ENCODE data around the gene KRT4. TPM values are rescaled to one million over a fixed set of nuclear protein-coding genes. Genes with fewer than 3 reads are reported as not detected.

Gene KRT4
- total RNA-seq, 1 donor from 2014 or later = not detected

DNA sequence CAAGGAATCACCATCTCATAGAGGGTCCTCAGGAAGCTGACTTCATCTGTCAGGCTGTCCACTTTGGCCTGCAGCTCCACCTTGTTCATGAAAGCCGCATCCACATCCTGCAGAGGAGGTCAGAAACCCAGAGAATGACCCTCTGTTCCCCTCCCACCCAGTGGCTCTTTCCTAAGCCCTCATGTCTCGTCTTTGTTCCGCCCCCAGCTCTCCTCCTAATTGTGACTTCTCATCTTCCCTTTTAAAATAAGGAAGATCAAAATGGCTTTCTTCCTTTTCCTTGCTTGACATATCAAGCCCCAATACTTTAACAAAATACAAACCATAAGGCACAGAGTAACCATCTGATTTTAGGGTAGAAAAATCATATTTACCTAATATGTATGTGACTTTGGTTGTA lies 41.1 kb downstream of the KRT4 start:
- Histone ChIP-seq H3K27ac (no peak overlapping the region), H3K4me1 (no peaks in the 10 kb centered on the region), H2AFZ (replicated peaks) (no peak overlapping the region), H3K4me3 (no peak overlapping the region), H3K9me3 (ENCODE audit: low read depth) (no peaks in the 10 kb centered on the region), H3K4me2 (no peak overlapping the region), H3F3A (ENCODE audit: low read depth) (no peaks in the 10 kb centered on the region), H3K36me3 (no peaks in the 10 kb centered on the region), H3K9ac (no peak overlapping the region), H3K79me2 (ENCODE audit: low read depth) (no peaks in the 10 kb centered on the region), H4K20me1 (ENCODE audit: low read depth) (no peaks in the 10 kb centered on the region), H3K27me3 (no peaks in the 10 kb centered on the region)
- Mint-ChIP-seq H3K4me1 (no peaks in the 10 kb centered on the region), H3K27me3 (ENCODE audit: insufficient read depth, low read depth) (peaks cover 4% of the 10 kb centered on the region), H3K9me3 (peaks cover 2% of the 10 kb centered on the region), H3K36me3 (no peaks in the 10 kb centered on the region), H3K4me3 (no peak overlapping the region), H3K27ac (no peak overlapping the region)
- DNase-seq (ENCODE audit: low spot score) = no peak
- TF ChIP-seq CTCF (IDR thresholded peaks at IDR 0.05) (no peak), EZH2 (IDR thresholded peaks at IDR 0.05) (no peak), EZH2phosphoT487 (IDR thresholded peaks at IDR 0.05) (no peak)

- Mint-ChIP-seq H3K36me3 (no peaks in the 10 kb centered on the region), H3K27ac (no peak overlapping the region), H3K9me3 (peaks cover 2% of the 10 kb centered on the region), H3K4me3 (no peak overlapping the region), H3K4me1 (no peaks in the 10 kb centered on the region), H3K27me3 (ENCODE audit: insufficient read depth, low read depth) (peaks cover 6% of the 10 kb centered on the region)
- Histone ChIP-seq H4K20me1 (ENCODE audit: low read depth) (no peaks in the 10 kb centered on the region), H3K4me1 (no peaks in the 10 kb centered on the region), H3K79me2 (ENCODE audit: low read depth) (no peaks in the 10 kb centered on the region), H3K4me2 (no peak overlapping the region), H2AFZ (replicated peaks) (no peak overlapping the region), H3K4me3 (no peak overlapping the region), H3K9me3 (ENCODE audit: low read depth) (no peaks in the 10 kb centered on the region), H3K27me3 (no peaks in the 10 kb centered on the region), H3K36me3 (no peaks in the 10 kb centered on the region), H3K9ac (no peak overlapping the region), H3K27ac (no peak overlapping the region), H3F3A (ENCODE audit: low read depth) (no peaks in the 10 kb centered on the region)
- DNase-seq (ENCODE audit: low spot score) = no peak
- TF ChIP-seq EZH2 (IDR thresholded peaks at IDR 0.05) = no peak
- TF ChIP-seq CTCF (IDR thresholded peaks at IDR 0.05) = no peak
- TF ChIP-seq EZH2phosphoT487 (IDR thresholded peaks at IDR 0.05) = no peak
Measured at GRCh38 chr12:52772188-52772587, 41.7 kb downstream of the KRT4 start.

DNA sequence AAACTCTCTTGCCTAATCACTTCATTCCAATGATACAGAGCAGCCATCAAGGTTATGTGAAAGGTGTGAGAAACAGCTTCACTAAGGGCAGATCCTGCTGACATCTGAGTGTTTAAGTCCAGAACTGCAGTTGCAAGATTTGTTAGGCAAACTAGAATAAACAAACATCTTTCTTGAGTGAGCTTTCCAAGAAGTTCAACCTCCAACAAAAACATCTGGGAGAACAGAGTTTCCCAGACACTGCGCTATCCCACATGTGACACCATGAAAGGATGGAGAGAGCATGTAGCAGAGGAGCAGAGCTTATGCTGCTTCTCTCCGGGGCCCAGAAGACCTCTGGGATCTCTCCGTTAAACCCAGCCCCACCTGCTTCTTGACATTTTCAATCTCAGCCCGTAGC lies 42.4 kb downstream of the KRT4 start:
- Histone ChIP-seq H3K27ac (no peak overlapping the region), H2AFZ (replicated peaks) (no peak overlapping the region), H3F3A (ENCODE audit: low read depth) (no peaks in the 10 kb centered on the region), H4K20me1 (ENCODE audit: low read depth) (no peaks in the 10 kb centered on the region), H3K4me3 (no peak overlapping the region), H3K9me3 (ENCODE audit: low read depth) (no peaks in the 10 kb centered on the region), H3K79me2 (ENCODE audit: low read depth) (no peaks in the 10 kb centered on the region), H3K27me3 (no peaks in the 10 kb centered on the region), H3K9ac (no peak overlapping the region), H3K4me2 (no peak overlapping the region), H3K36me3 (no peaks in the 10 kb centered on the region), H3K4me1 (no peaks in the 10 kb centered on the region)
- TF ChIP-seq EZH2phosphoT487 (IDR thresholded peaks at IDR 0.05) (no peak), EZH2 (IDR thresholded peaks at IDR 0.05) (no peak), CTCF (IDR thresholded peaks at IDR 0.05) (no peak)
- H3K36me3 Mint-ChIP-seq = no peaks in the 10 kb centered on the region
- DNase-seq (ENCODE audit: low spot score) = no peak
- no peak overlapping the region for H3K4me3 Mint-ChIP-seq
- peaks cover 2% of the 10 kb centered on the region for H3K9me3 Mint-ChIP-seq
- no peak overlapping the region for H3K27ac Mint-ChIP-seq
- H3K4me1 Mint-ChIP-seq = no peaks in the 10 kb centered on the region
- H3K27me3 Mint-ChIP-seq (ENCODE audit: insufficient read depth, low read depth) = peaks cover 6% of the 10 kb centered on the region

Data from neural progenitor cell (in vitro differentiated cells).